Measurements from ENCODE around the gene PARP15.

PARP15 gene

GRCh38 chr3:122576174-122576940, 1.1 kb upstream of the PARP15 start:
- no peak for DNase-seq

- DNase-seq = no peak
These were observed 755 bp downstream of the PARP15 start for GRCh38 chr3:122578069-122578740.

GRCh38 chr3:122580470-122580869, 3.0 kb downstream of the PARP15 start:
- DNase-seq = no peak

DNA sequence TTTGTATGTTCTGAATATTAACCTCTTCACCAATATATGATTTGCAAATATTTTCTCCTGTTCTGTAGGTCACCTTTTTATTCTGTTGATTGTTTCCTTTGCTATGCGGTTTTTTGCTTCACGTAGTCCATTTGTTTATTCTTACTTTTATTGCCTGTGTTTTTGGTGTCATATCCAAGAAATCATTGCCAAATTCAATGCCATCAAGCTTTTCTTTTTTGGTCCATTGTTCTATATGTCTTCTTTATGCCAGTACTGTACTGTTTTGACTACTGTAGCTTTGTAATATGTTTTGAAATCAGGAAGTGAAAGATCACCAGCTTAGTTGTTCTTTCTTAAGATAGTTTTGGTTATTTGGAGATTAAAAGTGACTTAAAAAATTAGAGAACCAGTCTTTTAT, 4.2 kb downstream of the PARP15 start:
- DNase-seq = no peak

GRCh38 chr3:122582390-122582789, 4.9 kb downstream of the PARP15 start:
- DNase-seq = no peak

GRCh38 chr3:122586098-122586497, 8.6 kb downstream of the PARP15 start:
- no peak for DNase-seq

- DNase-seq = no peak
These were observed 9.5 kb downstream of the PARP15 start for GRCh38 chr3:122586773-122587485.

DNA sequence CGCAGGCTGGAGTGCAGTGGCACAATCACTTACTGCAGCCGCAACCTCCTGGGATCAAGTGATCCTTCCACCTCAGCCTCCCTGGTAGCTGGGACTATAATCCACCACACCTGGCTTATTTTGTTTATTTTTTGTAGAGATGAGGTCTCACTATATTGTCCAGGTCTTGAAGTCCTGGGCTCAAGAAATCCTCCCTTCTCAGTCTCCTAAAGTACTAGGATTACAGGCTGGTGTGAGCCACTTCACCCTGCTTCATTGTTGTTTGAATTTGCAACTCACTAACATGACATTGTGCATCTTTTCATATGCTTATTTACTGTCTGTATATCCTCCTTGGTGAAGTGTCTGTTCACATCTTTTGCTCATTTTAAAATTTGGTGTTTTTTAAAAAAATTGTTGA, 10.1 kb downstream of the PARP15 start:
- DNase-seq = no peak

DNA sequence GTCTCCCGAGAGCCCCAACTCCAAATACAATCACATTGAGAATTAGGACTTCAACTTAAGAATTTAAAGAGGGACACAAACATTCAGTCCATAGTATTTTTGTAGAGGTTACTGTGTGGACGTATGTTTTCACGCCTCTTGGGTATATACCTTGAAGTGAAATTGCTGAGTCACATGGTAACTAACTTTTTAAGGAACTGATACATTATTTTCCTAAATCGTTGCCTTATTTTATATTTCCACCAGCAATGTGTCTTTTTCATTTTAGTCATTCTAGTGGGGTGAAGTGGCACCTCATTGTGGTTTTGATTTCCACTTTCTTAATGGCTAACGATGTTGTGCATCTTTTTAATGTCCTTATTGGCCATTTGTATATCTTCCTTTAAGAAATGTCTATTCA, 11.8 kb downstream of the PARP15 start:
- DNase-seq = no peak

DNA sequence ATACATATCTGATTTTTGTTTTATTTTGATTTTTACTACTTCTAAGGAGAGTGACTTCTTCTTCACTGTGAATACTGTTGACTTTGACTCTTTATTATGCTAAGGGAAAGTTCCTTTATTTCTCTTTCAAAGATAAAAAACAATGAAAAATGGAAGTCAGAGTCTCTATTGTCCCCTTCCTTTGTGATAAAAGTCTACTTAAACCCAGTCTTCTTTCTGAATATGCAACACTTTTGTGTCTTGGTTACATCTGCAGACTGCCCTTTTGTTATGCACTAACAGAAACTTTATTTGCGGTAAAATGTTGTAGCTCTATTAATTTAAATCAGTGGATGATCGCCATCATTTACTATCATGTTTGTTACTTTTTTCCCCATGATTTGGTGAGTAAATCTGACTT, 13.2 kb downstream of the PARP15 start:
- DNase-seq = no peak

GRCh38 chr3:122594025-122594424, 16.6 kb downstream of the PARP15 start:
- no peak for DNase-seq

- DNase-seq = no peak
These were observed 20.7 kb downstream of the PARP15 start for GRCh38 chr3:122598151-122598550.

DNA sequence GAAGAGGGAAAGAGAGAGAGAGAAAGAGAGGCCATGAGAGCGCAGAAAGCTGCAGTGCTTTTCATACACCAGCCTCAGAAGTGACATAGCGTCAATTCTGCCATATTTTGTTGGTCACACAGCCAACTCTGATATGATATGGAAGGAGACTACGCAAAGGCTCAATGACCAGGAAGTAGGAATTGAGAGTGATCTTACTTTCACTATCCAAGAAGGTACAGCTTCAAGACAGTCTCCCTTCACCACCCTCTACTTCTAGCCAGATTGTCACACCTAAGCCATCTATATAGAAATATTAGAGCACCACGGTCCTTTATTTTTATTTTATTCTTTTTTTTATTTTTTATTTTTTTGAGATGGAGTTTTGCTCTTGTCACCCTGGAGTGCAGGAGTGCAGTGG, 21.1 kb downstream of the PARP15 start:
- DNase-seq = no peak

GRCh38 chr3:122602011-122602710, 24.7 kb downstream of the PARP15 start:
- DNase-seq = no peak

DNA sequence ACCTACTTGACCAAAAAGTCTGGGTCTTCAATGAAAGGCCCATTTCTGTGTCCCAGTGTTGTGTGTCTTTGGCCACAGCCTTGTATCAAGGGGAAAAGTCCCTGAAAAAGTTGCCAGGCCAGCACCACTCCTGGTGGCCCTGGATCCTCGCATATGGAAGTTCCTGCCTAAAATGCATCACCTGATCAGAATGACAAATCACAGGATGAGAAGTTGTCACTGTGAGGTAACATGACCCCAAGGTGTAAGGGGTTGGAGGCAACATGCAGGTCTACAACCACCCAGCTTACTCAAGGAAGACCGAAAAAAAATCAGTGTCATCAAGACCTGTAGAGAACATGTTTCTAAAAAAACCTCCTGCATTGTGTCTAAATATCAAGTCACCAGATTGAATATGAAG, 25.6 kb downstream of the PARP15 start:
- no peak for DNase-seq

GRCh38 chr3:122606330-122606729, 28.9 kb downstream of the PARP15 start:
- no peak for DNase-seq

DNA sequence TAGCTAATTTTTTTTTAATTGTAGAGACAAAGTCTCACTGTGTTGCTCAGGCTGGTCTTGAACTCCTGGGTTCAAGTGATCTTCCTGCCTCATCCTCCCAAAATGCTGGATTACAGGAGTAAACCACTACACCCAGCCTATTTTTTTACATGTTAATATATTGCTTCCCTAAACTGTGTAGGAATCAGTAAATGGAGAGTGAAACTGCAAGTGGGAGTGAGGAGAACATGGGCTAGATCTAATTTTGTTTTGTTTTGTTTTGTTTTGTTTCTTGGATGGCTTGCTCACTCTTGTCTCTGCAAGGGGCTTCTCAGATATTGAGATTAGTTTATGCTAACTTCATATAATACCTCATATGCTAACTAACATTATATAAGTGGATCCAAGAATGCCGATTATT, 31.5 kb downstream of the PARP15 start:
- DNase-seq = no peak

GRCh38 chr3:122609798-122610559, 32.5 kb downstream of the PARP15 start:
- DNase-seq = no peak

- no peak for DNase-seq
These were observed 35.2 kb downstream of the PARP15 start for GRCh38 chr3:122612696-122613095.

- no peak for DNase-seq
These were observed 37.9 kb downstream of the PARP15 start for GRCh38 chr3:122615303-122615702.

DNA sequence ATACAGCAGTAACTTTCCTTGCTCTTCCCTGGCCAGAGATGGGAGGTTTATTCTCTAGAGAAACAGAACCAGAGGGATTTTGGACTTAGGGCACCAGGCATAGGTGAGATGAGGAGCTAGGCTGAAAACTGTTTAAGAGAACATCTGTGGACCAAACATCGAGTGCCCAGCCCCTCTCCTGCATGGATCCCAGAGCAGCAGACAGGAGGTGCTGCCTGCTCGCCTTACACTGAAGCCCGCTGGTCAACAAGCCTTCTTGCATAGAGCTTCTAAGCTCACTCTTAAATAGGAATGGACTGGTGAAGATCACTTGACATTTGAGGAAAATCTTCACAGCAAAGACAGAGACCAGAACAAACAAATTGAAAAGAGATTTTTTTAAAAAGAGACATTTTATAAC, 41.2 kb downstream of the PARP15 start:
- no peak for DNase-seq

DNA sequence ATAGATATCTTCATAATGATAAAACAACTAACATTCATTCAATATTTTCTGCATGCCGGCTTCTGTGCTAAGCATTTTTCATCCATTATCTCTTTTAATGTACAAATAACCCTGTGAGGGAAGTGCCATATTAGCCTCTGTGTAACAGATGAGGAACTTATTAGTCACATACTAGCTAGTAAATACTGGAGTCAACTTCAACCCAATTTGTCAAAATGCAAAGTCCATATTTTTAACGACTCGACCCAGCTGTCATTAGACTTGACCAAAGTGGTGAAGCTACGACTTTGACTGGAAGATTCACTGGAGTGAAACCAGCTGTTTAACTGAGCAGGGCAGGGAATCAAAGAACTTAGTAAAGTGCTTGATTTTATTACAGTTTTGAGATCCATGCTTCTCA, 41.6 kb downstream of the PARP15 start:
- no peak for DNase-seq

DNA sequence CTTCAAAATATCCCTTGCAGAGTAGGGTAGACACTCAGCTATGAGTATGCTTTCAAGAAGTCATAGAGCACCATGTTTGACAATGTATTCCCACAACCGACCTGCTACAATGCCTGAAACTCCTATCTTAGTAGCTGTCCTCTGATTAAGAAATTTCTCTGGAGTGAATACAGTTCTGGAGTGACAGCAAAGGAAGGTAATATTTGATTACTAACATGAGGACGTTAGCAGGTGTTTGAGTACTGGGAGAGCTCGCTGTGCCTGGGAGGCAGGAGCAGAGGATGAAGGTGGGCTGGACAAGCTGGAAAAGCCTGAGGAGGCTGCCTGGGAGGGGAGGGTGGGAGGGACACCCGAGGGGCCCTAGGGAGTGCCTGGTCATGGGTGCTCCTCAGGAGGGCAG, 42.9 kb downstream of the PARP15 start:
- DNase-seq = no peak
